Measurements from ENCODE around the gene RPS28. TPM values are rescaled to one million over a fixed set of nuclear protein-coding genes. Genes with fewer than 3 reads are reported as not detected.

RPS28 gene
- total RNA-seq, 1 donor from 2014 or later, result 1,552 TPM

DNA sequence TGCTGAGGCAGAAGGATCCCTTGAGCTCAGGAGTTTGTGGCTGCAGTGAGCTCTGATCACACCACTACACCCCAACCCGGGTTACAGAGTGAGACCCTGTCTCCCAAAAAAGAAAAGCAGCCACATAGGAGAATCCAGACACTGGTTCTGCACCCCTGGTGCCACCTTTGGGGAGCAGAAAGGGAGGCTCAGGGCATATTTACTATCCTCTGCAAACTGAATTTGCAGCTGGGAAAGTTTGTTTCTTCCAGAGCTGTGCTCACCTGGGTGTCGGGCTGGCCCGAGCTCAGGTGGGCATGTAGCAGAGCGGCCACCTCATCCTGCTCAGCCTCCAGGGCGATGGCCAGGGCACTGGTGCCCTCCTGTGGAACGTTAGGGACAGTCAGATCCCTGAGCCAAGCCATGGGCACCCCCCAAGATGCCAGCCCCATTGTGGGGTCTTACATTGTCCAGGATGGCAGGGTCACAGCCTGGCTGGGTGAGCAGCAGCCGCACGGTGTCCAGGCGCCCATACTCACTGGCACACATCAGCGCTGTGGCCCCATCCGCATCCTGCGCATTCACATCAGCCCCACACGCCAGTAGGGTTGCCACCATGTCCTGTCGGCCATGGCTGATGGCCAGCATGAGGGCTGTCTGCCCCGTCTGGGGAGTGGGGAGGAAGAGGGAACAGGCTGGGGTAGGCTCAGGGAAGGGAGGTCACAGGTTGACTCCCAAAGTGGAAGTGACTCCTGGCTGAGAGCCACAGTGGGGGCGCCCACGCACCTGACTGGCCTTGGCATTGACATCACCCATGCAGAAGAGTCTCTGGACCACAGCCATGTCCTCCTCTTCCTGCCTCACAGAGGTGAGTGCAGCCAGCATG is 3.1 kb downstream of the RPS28 start:
- Mint-ChIP-seq H3K36me3 (ENCODE audit: insufficient read depth) (peaks cover 6% of the 10 kb centered on the region), H3K4me3 (ENCODE audit: low read depth) (no peak overlapping the region), H3K27me3 (peaks cover 16% of the 10 kb centered on the region), H3K4me1 (ENCODE audit: low read depth) (peaks cover 17% of the 10 kb centered on the region), H3K27ac (no peak overlapping the region), H3K9me3 (ENCODE audit: low read depth) (peaks cover 4% of the 10 kb centered on the region)
- TF ChIP-seq, protein P1, sequence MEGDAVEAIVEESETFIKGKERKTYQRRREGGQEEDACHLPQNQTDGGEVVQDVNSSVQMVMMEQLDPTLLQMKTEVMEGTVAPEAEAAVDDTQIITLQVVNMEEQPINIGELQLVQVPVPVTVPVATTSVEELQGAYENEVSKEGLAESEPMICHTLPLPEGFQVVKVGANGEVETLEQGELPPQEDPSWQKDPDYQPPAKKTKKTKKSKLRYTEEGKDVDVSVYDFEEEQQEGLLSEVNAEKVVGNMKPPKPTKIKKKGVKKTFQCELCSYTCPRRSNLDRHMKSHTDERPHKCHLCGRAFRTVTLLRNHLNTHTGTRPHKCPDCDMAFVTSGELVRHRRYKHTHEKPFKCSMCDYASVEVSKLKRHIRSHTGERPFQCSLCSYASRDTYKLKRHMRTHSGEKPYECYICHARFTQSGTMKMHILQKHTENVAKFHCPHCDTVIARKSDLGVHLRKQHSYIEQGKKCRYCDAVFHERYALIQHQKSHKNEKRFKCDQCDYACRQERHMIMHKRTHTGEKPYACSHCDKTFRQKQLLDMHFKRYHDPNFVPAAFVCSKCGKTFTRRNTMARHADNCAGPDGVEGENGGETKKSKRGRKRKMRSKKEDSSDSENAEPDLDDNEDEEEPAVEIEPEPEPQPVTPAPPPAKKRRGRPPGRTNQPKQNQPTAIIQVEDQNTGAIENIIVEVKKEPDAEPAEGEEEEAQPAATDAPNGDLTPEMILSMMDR (IDR thresholded peaks at IDR 0.05; ENCODE audit: unreplicated experiment), result no peak
- DNase-seq (ENCODE audit: low spot score, unreplicated experiment), result no peak

DNA sequence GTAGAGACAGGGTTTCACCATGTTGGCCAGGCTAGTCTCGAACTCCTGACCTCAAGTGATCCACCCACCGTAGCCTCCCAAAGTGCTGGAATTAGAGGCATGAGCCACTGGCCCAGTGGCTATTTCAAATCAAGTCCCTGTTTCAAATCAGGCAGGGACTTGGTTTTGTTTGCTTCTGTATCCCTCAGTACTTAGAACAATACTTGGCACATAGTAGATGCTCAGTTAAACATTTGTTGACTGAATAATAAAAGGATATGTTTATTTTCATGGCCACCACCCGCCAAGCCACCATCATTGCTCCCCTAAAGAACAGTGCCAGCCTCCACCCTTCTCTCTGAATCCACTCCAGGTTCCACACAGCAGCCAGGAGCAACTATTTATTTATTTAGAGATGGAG is 4.2 kb downstream of the RPS28 start:
- peaks cover 12% of the 10 kb centered on the region for H3K4me1 Mint-ChIP-seq (ENCODE audit: low read depth)
- H3K27ac Mint-ChIP-seq, result peak overlapping the region; percentile 20
- H3K9me3 Mint-ChIP-seq (ENCODE audit: low read depth), result peaks cover 4% of the 10 kb centered on the region
- peaks cover 5% of the 10 kb centered on the region for H3K36me3 Mint-ChIP-seq (ENCODE audit: insufficient read depth)
- DNase-seq (ENCODE audit: low spot score, unreplicated experiment), result no peak
- no peak overlapping the region for H3K4me3 Mint-ChIP-seq (ENCODE audit: low read depth)
- H3K27me3 Mint-ChIP-seq, result peaks cover 24% of the 10 kb centered on the region
- TF ChIP-seq, protein P1 (IDR thresholded peaks at IDR 0.05; ENCODE audit: unreplicated experiment), result no peak

DNA sequence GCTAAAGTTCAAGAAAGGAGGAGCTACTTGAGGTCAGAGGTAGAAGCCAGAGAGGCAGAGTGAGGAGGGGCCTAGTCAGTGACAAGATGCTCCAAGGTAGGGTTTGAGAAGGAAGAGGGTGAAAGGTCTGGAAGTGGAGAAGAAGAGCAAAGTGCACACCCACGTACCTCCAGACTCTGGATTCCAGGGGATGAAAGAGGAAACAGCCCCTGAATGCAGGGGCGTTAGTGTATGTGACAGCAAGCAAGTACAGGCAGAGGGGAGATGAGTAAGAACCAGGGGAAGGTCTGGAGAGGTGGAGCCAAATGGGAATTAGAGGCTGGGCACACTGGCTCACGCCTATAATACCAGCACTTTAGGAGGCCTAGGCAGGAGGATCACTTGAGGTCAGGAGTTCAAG is 8.7 kb downstream of the RPS28 start:
- peaks cover 2% of the 10 kb centered on the region for H3K36me3 Mint-ChIP-seq (ENCODE audit: insufficient read depth)
- no peak overlapping the region for H3K4me3 Mint-ChIP-seq (ENCODE audit: low read depth)
- no peaks in the 10 kb centered on the region for H3K4me1 Mint-ChIP-seq (ENCODE audit: low read depth)
- H3K27ac Mint-ChIP-seq, result no peak overlapping the region
- TF ChIP-seq, protein P1 (IDR thresholded peaks at IDR 0.05; ENCODE audit: unreplicated experiment), result no peak
- H3K9me3 Mint-ChIP-seq (ENCODE audit: low read depth), result peaks cover 4% of the 10 kb centered on the region
- no peak for DNase-seq (ENCODE audit: low spot score, unreplicated experiment)
- H3K27me3 Mint-ChIP-seq, result peaks cover 49% of the 10 kb centered on the region

DNA sequence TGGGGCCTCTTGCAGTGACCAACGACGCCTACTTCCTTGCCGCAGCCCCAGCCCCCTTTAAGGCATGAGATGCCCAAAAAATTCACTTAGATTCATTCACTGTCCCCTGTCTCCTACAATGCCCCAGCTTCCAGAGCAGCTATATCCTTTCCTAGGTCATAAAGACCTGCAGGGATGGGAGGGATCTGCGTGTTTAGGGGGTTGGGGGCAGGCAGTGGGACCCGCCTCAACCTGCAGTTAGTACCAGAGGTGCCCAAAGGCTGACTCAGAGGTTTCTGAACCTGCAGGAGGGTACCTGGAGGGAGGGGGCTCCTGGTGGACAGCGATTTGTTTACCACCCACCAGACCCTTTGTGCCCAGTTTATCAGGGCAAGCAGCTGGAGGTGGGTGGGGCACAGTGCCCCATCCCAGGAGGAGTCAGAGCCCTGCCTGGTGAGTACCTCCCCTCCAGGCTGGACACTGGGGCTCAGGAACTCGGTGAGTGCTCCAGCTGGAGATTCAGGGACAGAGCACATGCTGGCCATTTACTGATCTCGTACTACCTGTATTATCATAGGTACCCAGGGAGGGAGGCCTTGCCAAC is 10.1 kb downstream of the RPS28 start:
- Mint-ChIP-seq H3K27ac (no peak overlapping the region), H3K36me3 (ENCODE audit: insufficient read depth) (peaks cover 2% of the 10 kb centered on the region), H3K27me3 (peaks cover 55% of the 10 kb centered on the region), H3K4me3 (ENCODE audit: low read depth) (no peak overlapping the region), H3K4me1 (ENCODE audit: low read depth) (no peaks in the 10 kb centered on the region), H3K9me3 (ENCODE audit: low read depth) (peaks cover 4% of the 10 kb centered on the region)
- TF ChIP-seq, protein P1 (IDR thresholded peaks at IDR 0.05; ENCODE audit: unreplicated experiment), result no peak
- DNase-seq (ENCODE audit: low spot score, unreplicated experiment), result no peak

DNA sequence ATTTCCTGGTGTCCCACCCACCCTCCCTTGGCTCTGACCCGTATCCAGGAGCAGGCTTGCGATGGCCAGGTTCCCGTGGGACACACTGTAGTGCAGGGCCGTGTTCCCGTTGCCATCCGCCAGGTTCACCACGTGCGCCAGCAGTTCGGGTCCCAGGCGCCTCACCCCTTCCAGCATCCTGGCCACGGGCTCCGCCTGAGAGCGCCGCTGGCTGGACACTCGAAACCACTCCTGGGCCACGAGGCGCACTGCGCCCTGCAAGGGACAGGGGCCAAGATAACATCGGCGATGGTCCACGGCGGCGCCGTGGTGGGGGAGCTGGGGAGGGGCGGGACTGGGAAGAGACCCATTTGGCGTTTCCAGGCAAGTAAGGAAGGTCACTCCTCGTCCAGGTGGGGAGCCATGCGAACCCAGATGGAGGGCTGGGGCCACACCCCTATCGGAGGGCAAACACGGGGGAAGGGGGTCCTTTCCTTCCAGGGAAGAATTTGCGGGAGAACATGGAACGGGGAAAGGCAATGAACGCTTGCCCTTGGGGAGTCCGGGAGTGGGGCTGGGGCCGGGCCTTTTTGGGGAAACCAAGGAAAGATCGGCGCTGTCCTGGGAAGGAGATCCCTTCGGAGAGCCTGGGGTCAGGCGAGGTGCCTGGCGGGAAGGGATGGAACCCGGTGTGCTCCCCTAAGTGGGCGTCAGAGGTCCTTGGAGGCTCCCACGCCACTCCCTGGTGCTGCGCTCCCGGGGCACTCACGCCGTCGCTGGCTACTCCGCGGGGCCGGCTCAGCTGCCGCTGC is 11.9 kb downstream of the RPS28 start:
- Mint-ChIP-seq H3K9me3 (ENCODE audit: low read depth) (no peaks in the 10 kb centered on the region), H3K27me3 (peaks cover 56% of the 10 kb centered on the region), H3K27ac (no peak overlapping the region), H3K4me1 (ENCODE audit: low read depth) (no peaks in the 10 kb centered on the region), H3K4me3 (ENCODE audit: low read depth) (no peak overlapping the region), H3K36me3 (ENCODE audit: insufficient read depth) (no peaks in the 10 kb centered on the region)
- DNase-seq (ENCODE audit: low spot score, unreplicated experiment), result no peak
- TF ChIP-seq, protein P1 (IDR thresholded peaks at IDR 0.05; ENCODE audit: unreplicated experiment), result no peak
